HCT116 (cell line): ENCODE measurements around the gene BTBD9. TPM values are rescaled to one million over a fixed set of nuclear protein-coding genes. Genes with fewer than 3 reads are reported as not detected.

Experiments used
- ATAC-seq: fragments of 200-7000 bp; cut with Tn5 transposase; 2 replicates; pipeline ENCODE4 v1.9.1; 2020; ENCODE audit warnings: mild to moderate bottlenecking, moderate library complexity
- BruUV-seq: library from RNA; stranded (reverse); fragments of 400-500 nt; replicated peaks from 2 replicates; lab custom pipeline; 2021; lab: Mats Ljungman, UMichigan
- CTCF ChIA-PET: fragments of 300-600 bp; sonication (Branson Sonifier 250); formaldehyde crosslinking; loops from one replicate; lab custom pipeline; 2021; ENCODE audit warnings: antibody characterized with exemption; lab: Charles Lee
- POLR2A ChIA-PET: fragments of 300-600, 350-600 bp; sonication (Branson Sonifier 250); formaldehyde crosslinking; loops from one replicate; lab custom pipeline; 2021; ENCODE audit warnings: antibody characterized with exemption; lab: Charles Lee
- RAD21 ChIA-PET, 2 experiments: fragments of 300-600 bp; sonication (Branson Sonifier 250); formaldehyde crosslinking; loops; one replicate each; lab custom pipeline; 2023; ENCODE audit warnings: low total read pairs in 2 of 2; ENCODE audit not compliant: uncharacterized antibody in 2 of 2, unreplicated experiment in 2 of 2, low non-redundant PET in 1 of 2; lab: Charles Lee
- DNase-seq: peaks from one replicate; pipeline ENCODE4 v3.0.0-alpha.2; 2010; ENCODE audit warnings: low read depth, low spot score
- H2AFZ ChIP-seq: fragments of 200-600 bp; shearing (Covaris generic), sonication (generic); 2 replicates; pipeline ENCODE4 v1.6.1; 2017; ENCODE audit warnings: low read depth, mixed run types, mixed read lengths, antibody characterized with exemption, low read length; ENCODE audit not compliant: poor library complexity, severe bottlenecking
- H3K27ac ChIP-seq: 2 replicates; pipeline ENCODE4 v1.5.1; 2012; ENCODE audit warnings: low read depth, low read length
- H3K27me3 ChIP-seq: fragments of 200-600 bp; sonication (generic); 2 replicates; pipeline ENCODE4 v1.6.1; 2016; ENCODE audit warnings: mixed run types, low read length, mixed read lengths; ENCODE audit not compliant: insufficient read depth
- H3K36me3 ChIP-seq, 2 experiments: fragments of 200-500 bp in 1 of 2; fragments of 200-600 bp in 1 of 2; sonication (Bioruptor generic) in 1 of 2; sonication (generic) in 1 of 2; 2 replicates each; pipeline versions ENCODE4 v1.5.1 to v1.6.1; 2014 to 2016; ENCODE audit warnings: low read length in 2 of 2, inconsistent platforms in 1 of 2, mixed read lengths in 1 of 2, mixed run types in 1 of 2; ENCODE audit not compliant: insufficient read depth in 2 of 2, control insufficient read depth in 1 of 2
- H3K4me1 ChIP-seq, 2 experiments: fragments of 200-600 bp in 1 of 2; sonication (generic) in 1 of 2; 2 replicates each; pipeline versions ENCODE4 v1.5.1 to v1.6.1; 2012 to 2017; ENCODE audit warnings: low read length in 2 of 2, inconsistent platforms in 1 of 2, mild to moderate bottlenecking in 1 of 2, mixed read lengths in 1 of 2, mixed run types in 1 of 2, moderate library complexity in 1 of 2; ENCODE audit not compliant: insufficient read depth in 2 of 2, control insufficient read depth in 1 of 2
- H3K4me2 ChIP-seq: fragments of 200-600 bp; sonication (generic); 2 replicates; pipeline ENCODE4 v1.6.1; 2017; ENCODE audit warnings: mixed run types, low read length, mixed read lengths
- H3K4me3 ChIP-seq, 2 experiments: fragments of 200-600 bp in 1 of 2; sonication (generic) in 1 of 2; replicated peaks in 1 of 2; 2 replicates each; pipeline ENCODE4 v1.5.1; 2011 to 2016; ENCODE audit warnings: low read length in 2 of 2, control low read depth in 1 of 2, low read depth in 1 of 2, mild to moderate bottlenecking in 1 of 2, mixed read lengths in 1 of 2, mixed run types in 1 of 2
- H3K79me2 ChIP-seq: fragments of 200-600 bp; sonication (generic); 2 replicates; pipeline ENCODE4 v1.6.1; 2017; ENCODE audit warnings: mild to moderate bottlenecking, mixed run types, low read length, moderate library complexity, mixed read lengths; ENCODE audit not compliant: insufficient read depth
- H3K9ac ChIP-seq: fragments of 200-600 bp; sonication (generic); 2 replicates; pipeline ENCODE4 v1.6.1; 2016; ENCODE audit warnings: low read length, mixed read lengths
- H3K9me2 ChIP-seq: fragments of 200-600 bp; sonication (generic), shearing (Covaris generic); 2 replicates; pipeline ENCODE4 v1.6.1; 2017; ENCODE audit warnings: mixed run types, mild to moderate bottlenecking, moderate library complexity; ENCODE audit not compliant: insufficient read depth
- H3K9me3 ChIP-seq, 2 experiments: fragments of 200-500 bp in 1 of 2; fragments of 200-600 bp in 1 of 2; sonication (Bioruptor generic) in 1 of 2; sonication (generic) in 1 of 2; 2 replicates each; pipeline ENCODE4 v1.6.1; 2014 to 2017; ENCODE audit warnings: low read length in 2 of 2, mixed read lengths in 2 of 2, inconsistent platforms in 1 of 2, low read depth in 1 of 2, mild to moderate bottlenecking in 1 of 2, mixed run types in 1 of 2, moderate library complexity in 1 of 2; ENCODE audit not compliant: control insufficient read depth in 1 of 2, insufficient read depth in 1 of 2
- H4K20me1 ChIP-seq: fragments of 200-600 bp; sonication (generic), shearing (Covaris generic); 2 replicates; pipeline ENCODE4 v1.6.1; 2017; ENCODE audit warnings: mixed run types, mild to moderate bottlenecking, moderate library complexity; ENCODE audit not compliant: insufficient read depth
- CBX3 ChIP-seq: IDR thresholded peaks from 2 replicates; pipeline ENCODE4 v1.6.1; 2012; ENCODE audit warnings: low read depth
- EGR1 ChIP-seq: IDR thresholded peaks from 2 replicates; pipeline ENCODE4 v1.6.1; 2012; ENCODE audit warnings: low read depth
- ELF1 ChIP-seq: IDR thresholded peaks from 2 replicates; pipeline ENCODE4 v1.6.1; 2012; ENCODE audit warnings: low read depth, borderline replicate concordance
- EZH2 ChIP-seq: fragments of 200-600 bp; sonication (generic); IDR thresholded peaks from 2 replicates; pipeline ENCODE4 v1.6.1; 2017; ENCODE audit warnings: antibody characterized with exemption, mixed run types
- EZH2phosphoT487 ChIP-seq: fragments of 200-600 bp; IDR thresholded peaks from 2 replicates; pipeline ENCODE4 v1.6.1; 2018; ENCODE audit warnings: antibody characterized with exemption, borderline replicate concordance
- FOSL1 ChIP-seq: IDR thresholded peaks from 2 replicates; pipeline ENCODE4 v1.6.1; 2012; ENCODE audit warnings: low read depth
- JUND ChIP-seq: IDR thresholded peaks from 2 replicates; pipeline ENCODE4 v1.6.1; 2012
- POLR2A ChIP-seq: IDR thresholded peaks from 2 replicates; pipeline ENCODE4 v1.7.0; 2011; ENCODE audit warnings: borderline replicate concordance; ENCODE audit not compliant: insufficient read depth, insufficient read length; ENCODE audit errors: extremely low read depth
- RAD21 ChIP-seq: IDR thresholded peaks from 2 replicates; pipeline ENCODE4 v1.6.1; 2012; ENCODE audit warnings: low read depth, mild to moderate bottlenecking
- REST ChIP-seq: IDR thresholded peaks from 2 replicates; pipeline ENCODE4 v1.6.1; 2012; ENCODE audit warnings: low read depth
- SP1 ChIP-seq: IDR thresholded peaks from 2 replicates; pipeline ENCODE4 v1.6.1; 2012; ENCODE audit warnings: low read depth
- TCF7L2 ChIP-seq: IDR thresholded peaks from 2 replicates; pipeline ENCODE4 v1.7.0; 2011; ENCODE audit warnings: borderline replicate concordance, inconsistent platforms; ENCODE audit not compliant: insufficient read depth, insufficient read length; ENCODE audit errors: extremely low read depth
- YY1 ChIP-seq: IDR thresholded peaks from 2 replicates; pipeline ENCODE4 v1.6.1; 2011; ENCODE audit warnings: low read length, low read depth, moderate library complexity, mild to moderate bottlenecking; ENCODE audit not compliant: insufficient replicate concordance; ENCODE audit errors: extremely low read depth
- ZNF274 ChIP-seq: fragments of 200-500 bp; sonication (Bioruptor generic); IDR thresholded peaks from 2 replicates; pipeline ENCODE4 v1.6.1; 2014; ENCODE audit warnings: mild to moderate bottlenecking, low read depth, low read length, inconsistent platforms
- intact Hi-C: fragments of 100-400 bp; cut with micrococcal nuclease; formaldehyde crosslinking; loops from 2 replicates; pipeline ENCODE4 v1.10.0; 2022
- total RNA-seq: library from RNA; stranded (reverse); gene quantifications from one replicate; pipeline ENCODE4 v1.2.1, GENCODE V29; 2021; ENCODE audit not compliant: unreplicated experiment

Gene BTBD9
- total RNA-seq, 1 experiment from 2014 or later = 10.9 TPM

GRCh38 chr6:38460186-38460585 lies 179.5 kb downstream of the BTBD9 start:
- no peaks in the 10 kb centered on the region for H3K36me3 ChIP-seq
- no peaks in the 10 kb centered on the region for H3K4me1 ChIP-seq
- H4K20me1 ChIP-seq = no peaks in the 10 kb centered on the region
- no peaks in the 10 kb centered on the region for H3K79me2 ChIP-seq
- no peaks in the 10 kb centered on the region for H3K9me3 ChIP-seq
- no peak overlapping the region for H3K4me3 ChIP-seq
- no peak overlapping the region for H3K27ac ChIP-seq
- no TSS peak for BruUV-seq
- ChIA-PET CTCF (no interaction called here), POLR2A (no interaction called here), RAD21 (no interaction called here)
- no peak for DNase-seq
- no peak for ATAC-seq
- intact Hi-C loops = no loop called here
- no peak overlapping the region for H3K4me2 ChIP-seq
- TF ChIP-seq ZNF274 = no peak
- no peak for TF ChIP-seq POLR2A
- TF ChIP-seq TCF7L2 = no peak
- TF ChIP-seq ELF1 = no peak
- TF ChIP-seq YY1 = no peak
- no peak for TF ChIP-seq SP1
- no peak for TF ChIP-seq EGR1
- TF ChIP-seq RAD21 = no peak
- no peak for TF ChIP-seq REST
- no peak for TF ChIP-seq EZH2
- no peak for TF ChIP-seq JUND
- TF ChIP-seq CBX3 = no peak
- no peak for TF ChIP-seq EZH2phosphoT487
- TF ChIP-seq FOSL1 = no peak
- H2AFZ ChIP-seq = no peak overlapping the region
- H3K9me2 ChIP-seq = no peaks in the 10 kb centered on the region
- no peak overlapping the region for H3K9ac ChIP-seq
- H3K27me3 ChIP-seq = no peaks in the 10 kb centered on the region
